ENCODE measurements around the gene TEX9. TPM values are rescaled to one million over a fixed set of nuclear protein-coding genes. Genes with fewer than 3 reads are reported as not detected.
A peak's percentile ranks its signal among the peaks of the same experiment; 100 is the strongest.
"Not testable (repeated sequence)": the region's sequence is repeated elsewhere in the genome, so short reads cannot be mapped to it uniquely, and the experiment has no call there.

The TEX9 gene
- 10 to 100 TPM in 1 of 4 donors, 1 to 10 TPM in 3; 5.7 to 10.7 (median 7.3) TPM for total RNA-seq
- polyA plus RNA-seq, result 1 to 10 TPM; 3.0 to 3.5 (median 3.0) TPM

DNA sequence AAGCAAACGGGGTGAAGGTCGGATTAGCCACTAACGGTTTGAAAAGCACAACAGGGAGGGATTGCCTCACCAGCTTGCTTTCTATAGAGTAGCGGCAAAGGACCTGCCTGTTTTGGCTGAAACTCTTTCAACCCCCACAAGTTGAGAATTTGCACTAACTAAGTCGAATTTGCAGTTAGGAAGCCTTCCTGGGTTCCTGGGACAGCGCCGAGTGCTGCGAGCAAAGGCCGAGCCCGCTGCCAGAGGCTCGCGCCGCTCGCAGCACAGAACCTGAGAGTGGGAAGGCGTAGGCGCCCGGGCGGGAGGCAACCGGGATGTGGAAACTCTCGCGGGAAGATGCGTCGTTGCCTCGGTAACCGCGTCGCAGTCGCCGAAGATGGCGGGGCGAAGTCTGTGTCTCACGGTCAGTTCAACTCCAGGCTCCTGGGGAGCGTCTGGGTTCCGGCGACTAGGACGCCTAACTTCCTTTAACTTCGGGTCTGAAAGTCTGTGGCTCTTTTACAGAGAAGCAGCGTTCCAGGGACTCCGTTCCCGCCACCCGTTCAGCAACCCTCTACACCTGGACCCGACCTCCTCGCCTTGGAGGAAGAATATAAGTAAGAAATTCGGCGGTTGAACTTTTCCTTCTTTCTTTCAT, at the start of gene TEX9:
Gene TEX9, plus strand, starts transcription at position 352 of the 637 bp plus-strand sequence. Its CDS starts 25 bp downstream, at position 377.
- 0 to 1% methylated on average over 45 of the region's 45 CpGs for WGBS, 2 donors

DNA sequence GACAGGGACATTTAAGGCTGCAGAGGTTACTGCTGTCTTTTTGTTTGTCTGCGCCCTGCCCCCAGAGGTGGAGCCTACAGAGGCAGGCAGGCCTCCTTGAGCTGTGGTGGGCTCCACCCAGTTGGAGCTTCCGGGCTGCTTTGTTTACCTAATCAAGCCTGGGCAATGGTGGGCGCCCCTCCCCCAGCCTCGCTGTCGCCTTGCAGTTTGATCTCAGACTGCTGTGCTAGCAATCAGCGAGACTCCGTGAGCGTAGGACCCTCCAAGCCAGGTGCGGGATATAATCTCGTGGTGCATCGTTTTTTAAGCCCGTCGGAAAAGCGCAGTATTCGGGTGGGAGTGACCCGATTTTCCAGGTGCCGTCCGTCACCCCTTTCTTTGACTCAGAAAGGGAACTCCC, 48.7 kb upstream of the TEX9 start:
- H3K36me3 ChIP-seq; intact Hi-C loops (cut with DNase I); H3K27ac ChIP-seq; H3K27me3 ChIP-seq; H3K9me3 ChIP-seq; H3K4me3 ChIP-seq; H3K4me1 ChIP-seq; DNase-seq: not testable (repeated sequence)
- 89 to 91% methylated on average over 17 to 18 of the region's 18 CpGs for WGBS, 2 donors

More for the DNA sequence above, at the start of gene TEX9:
- peaks cover 0 to 10% (median 5%) of the 10 kb centered on the region in 4 donors for H3K4me1 ChIP-seq
- H3K36me3 ChIP-seq, result no peaks in the 10 kb centered on the region
- DNase-seq, result peak; percentile 91
- peak in 2 of 4 donors; percentile 28 to 53 for TF ChIP-seq POLR2AphosphoS5 (IDR thresholded peaks at IDR 0.05)
- no peak for TF ChIP-seq EP300 (IDR thresholded peaks at IDR 0.05)
- H3K9me3 ChIP-seq, result no peaks in the 10 kb centered on the region
- intact Hi-C loops (cut with DNase I), result loop anchor here (5.0 kb wide), 1 partner anchor 118 kb away; no protein-coding TSS in a partner anchor
- peak within 1 kb of the TSS; percentile 37 to 69 (median 60) for H3K4me3 ChIP-seq
- H3K27me3 ChIP-seq, result no peaks in the 10 kb centered on the region
- peak within 1 kb of the TSS; percentile 42 to 61 (median 48) for H3K27ac ChIP-seq

DNA sequence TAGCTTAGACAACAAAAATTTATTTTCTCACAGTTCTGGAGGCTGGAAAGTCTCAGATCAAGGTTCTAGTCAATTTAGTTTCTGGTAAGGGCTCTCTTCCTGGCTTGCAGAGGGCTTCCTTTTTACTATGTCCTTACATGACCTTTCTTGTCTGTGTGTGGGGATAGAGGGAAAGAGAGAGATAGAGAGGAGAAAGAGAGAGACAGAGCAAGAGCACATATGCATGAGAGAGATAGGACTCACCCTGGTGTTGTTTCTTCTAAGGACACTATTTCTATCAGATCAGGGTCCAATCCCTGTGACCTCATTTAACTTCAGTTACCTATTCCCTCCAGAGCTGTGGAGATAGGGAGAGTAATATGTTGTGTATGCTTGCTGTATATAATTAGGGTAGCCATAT, 44.9 kb upstream of the TEX9 start:
- Histone ChIP-seq H3K4me3 (no peak overlapping the region), H3K36me3 (no peaks in the 10 kb centered on the region), H3K27ac (no peak overlapping the region), H3K27me3 (no peaks in the 10 kb centered on the region), H3K4me1 (no peaks in the 10 kb centered on the region), H3K9me3 (no peaks in the 10 kb centered on the region)
- intact Hi-C loops (cut with DNase I), result no loop called here
- no peak for DNase-seq
- TF ChIP-seq POLR2AphosphoS5 (IDR thresholded peaks at IDR 0.05), result no peak
- TF ChIP-seq, protein P1, sequence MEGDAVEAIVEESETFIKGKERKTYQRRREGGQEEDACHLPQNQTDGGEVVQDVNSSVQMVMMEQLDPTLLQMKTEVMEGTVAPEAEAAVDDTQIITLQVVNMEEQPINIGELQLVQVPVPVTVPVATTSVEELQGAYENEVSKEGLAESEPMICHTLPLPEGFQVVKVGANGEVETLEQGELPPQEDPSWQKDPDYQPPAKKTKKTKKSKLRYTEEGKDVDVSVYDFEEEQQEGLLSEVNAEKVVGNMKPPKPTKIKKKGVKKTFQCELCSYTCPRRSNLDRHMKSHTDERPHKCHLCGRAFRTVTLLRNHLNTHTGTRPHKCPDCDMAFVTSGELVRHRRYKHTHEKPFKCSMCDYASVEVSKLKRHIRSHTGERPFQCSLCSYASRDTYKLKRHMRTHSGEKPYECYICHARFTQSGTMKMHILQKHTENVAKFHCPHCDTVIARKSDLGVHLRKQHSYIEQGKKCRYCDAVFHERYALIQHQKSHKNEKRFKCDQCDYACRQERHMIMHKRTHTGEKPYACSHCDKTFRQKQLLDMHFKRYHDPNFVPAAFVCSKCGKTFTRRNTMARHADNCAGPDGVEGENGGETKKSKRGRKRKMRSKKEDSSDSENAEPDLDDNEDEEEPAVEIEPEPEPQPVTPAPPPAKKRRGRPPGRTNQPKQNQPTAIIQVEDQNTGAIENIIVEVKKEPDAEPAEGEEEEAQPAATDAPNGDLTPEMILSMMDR (IDR thresholded peaks at IDR 0.05), result no peak
- no peak for TF ChIP-seq POLR2A (IDR thresholded peaks at IDR 0.05)
- no peak for TF ChIP-seq EP300 (IDR thresholded peaks at IDR 0.05)

DNA sequence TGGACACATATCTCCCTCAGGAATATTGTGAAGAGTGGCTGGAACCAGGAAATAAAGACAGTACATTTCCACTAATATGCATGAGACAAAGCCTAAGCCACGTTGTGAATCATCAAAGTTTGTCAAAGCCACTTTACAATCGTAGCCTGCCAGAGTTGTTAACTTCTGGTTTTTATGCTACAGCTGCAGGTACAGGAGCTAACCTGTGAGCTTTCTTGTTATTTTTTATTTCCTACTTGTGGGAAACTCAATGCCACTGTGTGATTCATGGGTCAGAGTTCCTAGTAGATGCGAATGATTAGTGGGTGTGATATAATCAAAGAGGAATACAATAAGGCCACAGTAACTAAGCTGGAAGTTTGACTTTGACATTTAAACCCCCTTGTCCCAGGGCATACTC, 44.4 kb upstream of the TEX9 start:
- 13 to 62% methylated on average over 3 of the region's 3 CpGs for WGBS, 2 donors

DNA sequence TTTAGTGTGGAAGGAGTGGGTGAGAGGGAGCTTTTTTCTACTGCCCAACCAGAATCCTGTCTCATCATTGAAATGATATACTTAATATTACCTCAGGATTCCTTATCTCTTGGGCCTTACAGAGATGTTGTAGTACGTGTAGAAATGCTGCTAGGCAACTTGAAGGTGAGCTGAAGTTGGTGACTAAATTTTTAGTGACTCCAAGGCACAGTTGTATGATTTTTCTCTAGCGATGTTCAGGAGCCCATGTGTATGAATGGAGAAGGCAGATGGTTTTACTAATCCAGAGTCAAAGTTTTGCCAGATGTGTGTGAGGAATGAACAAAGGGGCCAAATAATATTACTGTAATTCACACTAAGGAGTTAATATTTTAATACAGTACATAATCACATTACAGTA, 42.8 kb upstream of the TEX9 start:
- Histone ChIP-seq H3K4me3 (no peak overlapping the region), H3K9me3 (no peaks in the 10 kb centered on the region), H3K36me3 (no peaks in the 10 kb centered on the region), H3K4me1 (no peaks in the 10 kb centered on the region), H3K27me3 (no peaks in the 10 kb centered on the region), H3K27ac (no peak overlapping the region)
- TF ChIP-seq EP300 (IDR thresholded peaks at IDR 0.05), result no peak
- TF ChIP-seq POLR2A (IDR thresholded peaks at IDR 0.05), result no peak
- TF ChIP-seq, protein P1 (IDR thresholded peaks at IDR 0.05), result no peak
- TF ChIP-seq POLR2AphosphoS5 (IDR thresholded peaks at IDR 0.05), result no peak
- intact Hi-C loops (cut with DNase I), result no loop called here
- no peak for DNase-seq
- 49 to 90% methylated on average over 2 of the region's 2 CpGs for WGBS, 2 donors

More for the DNA sequence above, 44.4 kb upstream of the TEX9 start:
- H3K4me1 ChIP-seq, result no peaks in the 10 kb centered on the region
- no peak overlapping the region for H3K4me3 ChIP-seq
- no peaks in the 10 kb centered on the region for H3K9me3 ChIP-seq
- H3K36me3 ChIP-seq, result no peaks in the 10 kb centered on the region
- DNase-seq, result no peak
- H3K27me3 ChIP-seq, result no peaks in the 10 kb centered on the region
- intact Hi-C loops (cut with DNase I), result no loop called here
- no peak overlapping the region for H3K27ac ChIP-seq
- TF ChIP-seq, protein P1 (IDR thresholded peaks at IDR 0.05), result no peak
- TF ChIP-seq EP300 (IDR thresholded peaks at IDR 0.05), result no peak
- TF ChIP-seq POLR2A (IDR thresholded peaks at IDR 0.05), result no peak
- TF ChIP-seq POLR2AphosphoS5 (IDR thresholded peaks at IDR 0.05), result no peak

DNA sequence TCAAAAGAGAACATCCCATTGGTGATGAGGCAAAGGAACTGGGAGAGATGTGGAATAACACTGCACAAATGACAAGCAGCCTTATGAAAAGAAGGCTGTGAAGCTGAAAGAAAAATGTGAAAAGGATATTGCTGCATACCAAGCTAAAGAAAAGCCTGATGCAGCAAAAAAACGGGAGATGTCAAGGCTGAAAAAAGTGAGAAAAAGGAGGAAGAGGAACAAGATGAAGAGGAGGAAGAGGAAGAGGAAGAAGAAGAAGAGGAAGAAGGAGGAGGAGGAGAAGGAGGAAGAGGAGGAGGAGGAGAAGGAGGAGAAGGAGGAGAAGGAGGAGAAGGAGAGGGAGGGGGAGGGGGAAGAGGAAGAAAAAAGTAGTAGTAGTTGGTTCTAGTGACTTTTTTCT, 41.8 kb upstream of the TEX9 start:
- TF ChIP-seq, protein P1 (IDR thresholded peaks at IDR 0.05), result no peak
- no peak for TF ChIP-seq POLR2AphosphoS5 (IDR thresholded peaks at IDR 0.05)
- TF ChIP-seq POLR2A (IDR thresholded peaks at IDR 0.05), result no peak
- TF ChIP-seq EP300 (IDR thresholded peaks at IDR 0.05), result no peak

More for the DNA sequence above, 41.8 kb upstream of the TEX9 start:
- WGBS, 2 donors, result 58 to 63% methylated on average over 1 of the region's 1 CpG
- DNase-seq, result no peak
- no peaks in the 10 kb centered on the region for H3K27me3 ChIP-seq
- H3K27ac ChIP-seq, result no peak overlapping the region
- intact Hi-C loops (cut with DNase I), result no loop called here
- no peaks in the 10 kb centered on the region for H3K36me3 ChIP-seq
- H3K9me3 ChIP-seq, result no peaks in the 10 kb centered on the region
- H3K4me3 ChIP-seq, result no peak overlapping the region
- H3K4me1 ChIP-seq, result no peaks in the 10 kb centered on the region
